ENCODE measurements around the gene FAM83F.

The FAM83F gene

GRCh38 chr22:40043793-40044101 is 49.0 kb downstream of the FAM83F start:
- H3K36me3 ChIP-seq (ENCODE audit: low read length) = no peaks in the 10 kb centered on the region
- H3K27ac ChIP-seq (ENCODE audit: low read depth, low read length) = peak overlapping the region; percentile 65
- H3K9me2 ChIP-seq (replicated peaks; ENCODE audit: insufficient read depth, low read length) = no peaks in the 10 kb centered on the region
- TF ChIP-seq EZH2phosphoT487 (conservative IDR thresholded peaks at IDR 0.05; ENCODE audit: low read length) (no peak), CTCF (IDR thresholded peaks at IDR 0.05; ENCODE audit: insufficient read depth, low read length, poor library complexity, severe bottlenecking) (no peak)
- no peaks in the 10 kb centered on the region for H3K27me3 ChIP-seq (ENCODE audit: low read length)
- peak overlapping the region; percentile 83 for H3K4me2 ChIP-seq (ENCODE audit: low read depth, low read length, poor library complexity, severe bottlenecking)
- no peaks in the 10 kb centered on the region for H4K20me1 ChIP-seq (ENCODE audit: low read depth, low read length)
- H3K9ac ChIP-seq (ENCODE audit: low read length) = peak overlapping the region; percentile 55
- H3K4me3 ChIP-seq (ENCODE audit: insufficient read depth, low read length, poor library complexity, severe bottlenecking) = peak overlapping the region; percentile 60
- peak overlapping the region; percentile 81 for H2AFZ ChIP-seq (ENCODE audit: low read depth, low read length, severe bottlenecking)
- no peaks in the 10 kb centered on the region for H3K9me3 ChIP-seq (ENCODE audit: insufficient read depth, low read length)
- no peaks in the 10 kb centered on the region; the same call in 1 of the 2 replicates for H3K79me2 ChIP-seq (ENCODE audit: insufficient read depth, low read length)
- H3F3A ChIP-seq (ENCODE audit: insufficient read depth) = peaks cover 17% of the 10 kb centered on the region

GRCh38 chr22:40044102-40044869 is 49.5 kb downstream of the FAM83F start:
- H3K27me3 ChIP-seq (ENCODE audit: low read length) = no peaks in the 10 kb centered on the region
- no peaks in the 10 kb centered on the region for H3K9me2 ChIP-seq (replicated peaks; ENCODE audit: insufficient read depth, low read length)
- no peak for TF ChIP-seq CTCF (IDR thresholded peaks at IDR 0.05; ENCODE audit: insufficient read depth, low read length, poor library complexity, severe bottlenecking)
- TF ChIP-seq EZH2phosphoT487 (conservative IDR thresholded peaks at IDR 0.05; ENCODE audit: low read length) = no peak
- H3K9me3 ChIP-seq (ENCODE audit: insufficient read depth, low read length) = no peaks in the 10 kb centered on the region
- no peaks in the 10 kb centered on the region for H4K20me1 ChIP-seq (ENCODE audit: low read depth, low read length)
- peak overlapping the region; percentile 55 for H3K9ac ChIP-seq (ENCODE audit: low read length)
- peak overlapping the region; percentile 65 for H3K27ac ChIP-seq (ENCODE audit: low read depth, low read length)
- H3K79me2 ChIP-seq (ENCODE audit: insufficient read depth, low read length) = no peaks in the 10 kb centered on the region; the same call in 1 of the 2 replicates
- H2AFZ ChIP-seq (ENCODE audit: low read depth, low read length, severe bottlenecking) = peak overlapping the region; percentile 81
- H3K4me2 ChIP-seq (ENCODE audit: low read depth, low read length, poor library complexity, severe bottlenecking) = peak overlapping the region; percentile 83
- peaks cover 17% of the 10 kb centered on the region for H3F3A ChIP-seq (ENCODE audit: insufficient read depth)
- no peaks in the 10 kb centered on the region for H3K36me3 ChIP-seq (ENCODE audit: low read length)
- H3K4me3 ChIP-seq (ENCODE audit: insufficient read depth, low read length, poor library complexity, severe bottlenecking) = peak overlapping the region; percentile 81

GRCh38 chr22:40044870-40045834 is 50.4 kb downstream of the FAM83F start:
- Histone ChIP-seq H3K9ac (ENCODE audit: low read length) (peak overlapping the region; percentile 64), H3K4me3 (ENCODE audit: insufficient read depth, low read length, poor library complexity, severe bottlenecking) (peak overlapping the region; percentile 81), H3K9me2 (replicated peaks; ENCODE audit: insufficient read depth, low read length) (no peaks in the 10 kb centered on the region), H2AFZ (ENCODE audit: low read depth, low read length, severe bottlenecking) (peak overlapping the region; percentile 37), H3K27me3 (ENCODE audit: low read length) (no peaks in the 10 kb centered on the region), H3K79me2 (ENCODE audit: insufficient read depth, low read length) (no peaks in the 10 kb centered on the region; the same call in 1 of the 2 replicates), H3K4me2 (ENCODE audit: low read depth, low read length, poor library complexity, severe bottlenecking) (peak overlapping the region; percentile 70), H4K20me1 (ENCODE audit: low read depth, low read length) (no peaks in the 10 kb centered on the region), H3F3A (ENCODE audit: insufficient read depth) (peaks cover 21% of the 10 kb centered on the region), H3K9me3 (ENCODE audit: insufficient read depth, low read length) (no peaks in the 10 kb centered on the region), H3K27ac (ENCODE audit: low read depth, low read length) (peak overlapping the region; percentile 34), H3K36me3 (ENCODE audit: low read length) (no peaks in the 10 kb centered on the region)
- TF ChIP-seq CTCF (IDR thresholded peaks at IDR 0.05; ENCODE audit: insufficient read depth, low read length, poor library complexity, severe bottlenecking) (no peak), EZH2phosphoT487 (conservative IDR thresholded peaks at IDR 0.05; ENCODE audit: low read length) (no peak)
